HG03045 (cell line): ENCODE results near the gene MAT2A.
"Not testable (repeated sequence)": the region's sequence is repeated elsewhere in the genome, so short reads cannot be mapped to it uniquely, and the experiment has no call there.

Experiments used
- ATAC-seq: cut with Tn5 transposase; IDR thresholded peaks from one replicate; pipeline ENCODE4 v1.9.1; 2021; ENCODE audit warnings: mild to moderate bottlenecking, moderate library complexity; ENCODE audit not compliant: unreplicated experiment

Gene MAT2A

GRCh38 chr2:85578243-85579180 is 39.5 kb downstream of the MAT2A start:
- ATAC-seq, result no peak

- no peak for ATAC-seq
These were observed 40.4 kb downstream of the MAT2A start for GRCh38 chr2:85579266-85579935.

DNA sequence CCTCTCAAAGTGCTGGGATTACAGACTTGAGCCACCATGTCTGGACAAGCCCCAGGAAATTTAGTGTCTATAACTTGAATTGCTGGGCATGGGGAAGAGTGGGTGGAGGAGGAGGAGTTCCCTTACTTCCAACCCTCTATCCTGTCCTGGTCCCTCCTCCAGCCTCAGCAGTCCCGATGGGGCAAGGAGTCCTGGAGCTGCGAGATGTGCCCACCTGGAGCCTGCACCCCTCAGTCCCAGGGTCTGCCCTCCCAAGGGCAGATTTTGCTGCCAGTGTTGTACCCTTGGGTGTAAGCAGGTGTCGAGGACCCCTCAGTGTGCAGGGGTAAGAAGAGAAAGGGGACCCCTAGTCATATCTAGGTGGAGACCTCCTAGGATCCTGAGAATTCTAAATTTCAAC is 41.2 kb downstream of the MAT2A start:
- ATAC-seq, result no peak

GRCh38 chr2:85582492-85582891 is 43.5 kb downstream of the MAT2A start:
- ATAC-seq, result no peak

DNA sequence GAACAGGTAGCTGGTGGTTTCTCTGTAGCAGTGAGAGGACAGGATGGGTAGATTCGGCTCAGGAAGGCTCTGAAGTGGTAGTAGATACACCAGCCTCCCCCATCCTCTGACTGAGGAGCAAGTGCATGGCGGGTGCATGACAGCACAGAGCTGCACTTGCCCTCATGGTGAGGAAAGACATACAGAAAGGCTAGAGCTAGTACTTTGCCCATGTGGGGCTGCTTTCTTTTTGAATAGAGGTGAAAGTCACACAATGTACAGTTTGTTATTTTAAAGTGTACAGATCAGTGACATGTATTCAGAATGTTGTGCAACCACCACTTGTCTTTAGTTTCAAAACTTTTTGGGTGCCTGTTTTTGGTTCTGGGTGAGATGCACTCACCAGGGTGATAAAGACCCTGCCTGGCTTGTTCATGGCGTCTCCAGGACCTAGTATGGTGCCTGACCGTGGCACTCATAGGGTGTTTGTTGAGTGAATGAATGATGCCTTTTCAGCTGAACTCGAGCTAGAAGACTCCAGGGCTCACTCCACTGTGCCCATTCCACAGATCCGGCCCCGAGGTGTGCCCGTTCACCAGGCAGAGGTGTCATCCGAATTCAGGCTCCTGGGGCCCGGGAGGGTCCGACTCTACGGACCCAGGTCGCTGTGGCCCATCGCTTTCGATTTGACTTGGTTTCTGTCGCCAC is 44.8 kb downstream of the MAT2A start:
- peak; percentile 2 for ATAC-seq

DNA sequence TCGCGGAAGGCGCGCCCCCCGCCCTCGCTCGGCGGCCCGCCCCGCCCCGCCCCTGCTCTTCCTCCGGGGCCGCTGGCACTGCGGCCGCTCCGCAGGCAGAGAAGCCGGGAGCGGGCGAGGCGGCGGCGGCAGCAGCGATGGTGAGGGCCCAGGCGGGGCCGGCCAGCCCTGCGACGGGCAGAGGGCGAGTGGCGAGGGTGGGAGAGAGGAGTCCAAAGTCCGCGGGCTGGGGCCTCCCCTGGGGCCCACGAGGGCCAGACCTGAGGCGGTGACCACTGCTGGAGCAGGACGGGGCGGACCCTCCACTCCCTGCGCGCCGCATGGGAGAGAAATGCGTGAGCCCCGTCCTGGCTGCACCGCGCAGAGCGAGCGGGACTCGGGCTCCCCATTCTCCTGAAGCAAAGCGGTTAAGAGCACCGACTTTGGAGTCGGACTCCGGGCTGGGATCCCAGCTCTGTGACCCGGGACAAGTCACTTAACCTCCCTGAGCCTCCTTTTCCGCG is 45.4 kb downstream of the MAT2A start, which contains the start of gene VAMP5:
VAMP5 (plus strand) TSS at position 78 of the 503 bp plus-strand sequence; CDS start at position 138, 60 bp downstream.
- peak; percentile 53 for ATAC-seq

GRCh38 chr2:85584857-85585780 is 46.2 kb downstream of the MAT2A start:
- ATAC-seq, result peak; percentile 43

- no peak for ATAC-seq
These were observed 46.8 kb downstream of the MAT2A start for GRCh38 chr2:85585781-85586105.

- no peak for ATAC-seq
These were observed 49.3 kb downstream of the MAT2A start for GRCh38 chr2:85588236-85588635.

DNA sequence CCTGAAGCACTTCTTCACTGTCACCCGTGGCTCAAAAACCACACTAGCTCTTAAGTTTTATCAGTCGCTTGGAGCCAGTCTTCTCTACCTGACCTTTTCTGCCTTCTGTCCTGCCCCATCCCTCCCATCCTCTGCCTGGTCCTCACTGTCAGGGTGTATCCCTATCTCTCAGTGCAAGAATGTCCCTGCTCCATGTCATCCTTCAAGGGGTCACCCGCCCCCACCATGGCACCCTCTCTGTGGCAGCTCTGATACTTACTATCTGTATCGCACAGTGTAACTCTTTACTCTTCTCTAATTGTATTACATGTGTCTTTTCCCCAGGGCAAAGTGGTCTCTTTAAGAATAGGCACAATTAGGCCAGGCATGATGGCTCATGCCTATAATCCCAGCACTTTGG is 49.7 kb downstream of the MAT2A start:
- no peak for ATAC-seq

- ATAC-seq, result no peak
These were observed 50.2 kb downstream of the MAT2A start for GRCh38 chr2:85589181-85589580.

- no peak for ATAC-seq
These were observed 51.2 kb downstream of the MAT2A start for GRCh38 chr2:85589982-85590791.

DNA sequence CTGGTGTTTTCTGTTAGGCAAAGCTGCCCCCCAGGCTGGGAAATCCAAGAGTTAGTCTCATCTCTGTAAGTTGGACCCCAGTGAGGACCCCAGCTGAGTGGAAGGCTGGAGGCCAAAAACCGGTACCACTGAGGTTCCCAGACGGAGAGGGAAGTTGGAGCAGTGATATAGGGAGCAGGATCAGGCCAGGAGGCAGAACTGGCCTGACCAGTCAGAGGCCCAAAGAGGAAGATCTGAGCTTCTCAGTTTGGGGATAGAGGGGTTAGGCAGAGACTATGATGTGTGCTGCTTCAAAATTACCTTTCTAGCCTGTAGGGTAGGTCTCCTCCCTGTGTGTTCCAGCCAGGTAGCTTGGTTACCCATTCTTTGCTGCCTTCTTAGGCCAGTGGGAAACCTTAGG is 52.0 kb downstream of the MAT2A start:
- ATAC-seq, result no peak

- ATAC-seq, result no peak
These were observed 52.6 kb downstream of the MAT2A start for GRCh38 chr2:85591563-85591962.

DNA sequence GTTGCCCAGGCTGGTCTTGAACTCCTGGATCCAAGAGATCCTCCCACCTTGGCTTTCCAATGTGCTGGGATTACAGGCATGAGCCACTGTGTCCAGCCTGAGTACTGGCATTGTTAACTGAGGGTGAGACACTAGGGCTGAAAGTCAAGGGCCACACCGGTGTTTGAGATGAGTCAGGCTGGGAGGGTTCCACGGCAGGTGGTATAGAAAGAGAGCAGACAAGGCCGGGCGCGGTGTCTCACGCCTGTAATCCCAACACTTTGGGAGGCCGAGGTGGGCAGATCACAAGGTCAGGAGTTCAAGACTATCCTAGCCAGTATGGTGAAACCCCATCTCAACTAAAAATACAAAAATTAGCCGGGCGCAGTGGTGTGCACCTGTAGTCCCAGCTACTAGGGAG is 53.3 kb downstream of the MAT2A start:
- not testable (repeated sequence) for ATAC-seq

DNA sequence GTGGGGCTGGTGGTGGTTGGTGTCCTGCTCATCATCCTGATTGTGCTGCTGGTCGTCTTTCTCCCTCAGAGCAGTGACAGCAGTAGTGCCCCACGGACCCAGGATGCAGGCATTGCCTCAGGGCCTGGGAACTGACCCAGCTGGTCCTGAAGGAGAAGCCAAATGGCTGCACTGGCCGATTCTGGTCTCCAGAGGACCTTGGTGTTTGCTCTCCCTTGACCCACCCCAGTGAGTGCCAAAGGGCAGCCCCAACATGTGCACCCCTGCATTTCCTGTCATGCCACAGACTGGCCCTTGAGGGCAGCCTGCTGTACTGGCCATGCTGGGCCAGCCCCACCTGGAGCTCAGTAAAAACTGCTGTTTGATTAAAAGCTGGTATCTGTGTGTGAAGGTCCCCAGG is 54.1 kb downstream of the MAT2A start:
- no peak for ATAC-seq
